ENCODE data around the gene CEMP1.

Gene CEMP1

DNA sequence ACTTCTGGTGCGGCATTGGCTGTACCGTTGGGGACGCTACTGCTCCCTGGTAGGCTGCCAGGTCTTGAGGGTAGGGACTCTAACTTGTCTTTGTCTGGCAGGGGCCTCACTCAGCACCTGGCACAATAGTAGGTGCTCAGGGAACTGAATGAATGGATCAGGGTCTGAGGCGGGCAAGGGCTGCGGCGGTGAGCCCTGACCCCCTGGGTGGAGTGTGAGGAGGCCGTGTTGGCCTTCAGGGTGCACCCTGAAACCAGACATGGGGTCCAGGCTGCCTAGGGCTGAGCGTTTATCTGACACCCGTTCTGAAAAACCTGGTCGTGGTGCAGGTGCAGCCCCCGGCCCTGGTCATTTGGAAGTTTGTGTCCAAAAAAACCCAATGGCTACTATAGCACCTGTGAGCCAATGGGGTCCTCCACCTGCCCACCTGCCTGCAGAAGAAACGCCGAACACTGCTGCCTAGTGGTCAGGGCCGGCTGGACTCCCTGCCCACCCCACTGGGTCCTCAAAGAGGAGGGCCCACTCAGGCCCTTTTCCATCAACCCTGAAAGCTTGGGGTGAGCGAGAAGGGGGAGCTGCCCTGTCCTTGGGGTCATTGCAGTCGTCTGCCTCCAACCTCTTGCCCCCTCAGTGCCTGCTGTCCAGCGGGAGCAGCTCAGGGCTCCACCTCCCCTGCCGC lies 22.3 kb downstream of the CEMP1 start:
- H3K4me2 ChIP-seq (ENCODE audit: low read length): no peak overlapping the region
- H3K9ac ChIP-seq: no peak overlapping the region
- H3K36me3 ChIP-seq (ENCODE audit: control insufficient read depth, insufficient read depth, low read length): no peaks in the 10 kb centered on the region
- no peak overlapping the region for H2AFZ ChIP-seq
- no peak overlapping the region for H3K4me3 ChIP-seq (ENCODE audit: low read depth, low read length)
- H3K27me3 ChIP-seq (ENCODE audit: control insufficient read depth, insufficient read depth, low read length): no peaks in the 10 kb centered on the region
- H3K79me2 ChIP-seq: no peaks in the 10 kb centered on the region
- peaks cover 18% of the 10 kb centered on the region for H3K4me1 ChIP-seq
- no peak overlapping the region for H3K27ac ChIP-seq
- TF ChIP-seq, protein P1, sequence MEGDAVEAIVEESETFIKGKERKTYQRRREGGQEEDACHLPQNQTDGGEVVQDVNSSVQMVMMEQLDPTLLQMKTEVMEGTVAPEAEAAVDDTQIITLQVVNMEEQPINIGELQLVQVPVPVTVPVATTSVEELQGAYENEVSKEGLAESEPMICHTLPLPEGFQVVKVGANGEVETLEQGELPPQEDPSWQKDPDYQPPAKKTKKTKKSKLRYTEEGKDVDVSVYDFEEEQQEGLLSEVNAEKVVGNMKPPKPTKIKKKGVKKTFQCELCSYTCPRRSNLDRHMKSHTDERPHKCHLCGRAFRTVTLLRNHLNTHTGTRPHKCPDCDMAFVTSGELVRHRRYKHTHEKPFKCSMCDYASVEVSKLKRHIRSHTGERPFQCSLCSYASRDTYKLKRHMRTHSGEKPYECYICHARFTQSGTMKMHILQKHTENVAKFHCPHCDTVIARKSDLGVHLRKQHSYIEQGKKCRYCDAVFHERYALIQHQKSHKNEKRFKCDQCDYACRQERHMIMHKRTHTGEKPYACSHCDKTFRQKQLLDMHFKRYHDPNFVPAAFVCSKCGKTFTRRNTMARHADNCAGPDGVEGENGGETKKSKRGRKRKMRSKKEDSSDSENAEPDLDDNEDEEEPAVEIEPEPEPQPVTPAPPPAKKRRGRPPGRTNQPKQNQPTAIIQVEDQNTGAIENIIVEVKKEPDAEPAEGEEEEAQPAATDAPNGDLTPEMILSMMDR (IDR thresholded peaks at IDR 0.05): no peak
- H3K9me3 ChIP-seq (ENCODE audit: control insufficient read depth, low read length): no peaks in the 10 kb centered on the region

- TF ChIP-seq, protein P1 (IDR thresholded peaks at IDR 0.05): no peak
- H3K4me2 ChIP-seq (ENCODE audit: low read length): no peak overlapping the region
- no peaks in the 10 kb centered on the region for H3K79me2 ChIP-seq
- H3K27ac ChIP-seq: no peak overlapping the region
- H3K36me3 ChIP-seq (ENCODE audit: control insufficient read depth, insufficient read depth, low read length): no peaks in the 10 kb centered on the region
- H3K4me1 ChIP-seq: peaks cover 12% of the 10 kb centered on the region
- H3K4me3 ChIP-seq (ENCODE audit: low read depth, low read length): no peak overlapping the region
- H2AFZ ChIP-seq: no peak overlapping the region
- no peaks in the 10 kb centered on the region for H3K27me3 ChIP-seq (ENCODE audit: control insufficient read depth, insufficient read depth, low read length)
- no peaks in the 10 kb centered on the region for H3K9me3 ChIP-seq (ENCODE audit: control insufficient read depth, low read length)
- no peak overlapping the region for H3K9ac ChIP-seq
Measured at GRCh38 chr16:2507665-2508064, 23.5 kb downstream of the CEMP1 start.

- Histone ChIP-seq H3K36me3 (ENCODE audit: control insufficient read depth, insufficient read depth, low read length) (no peaks in the 10 kb centered on the region), H3K79me2 (no peaks in the 10 kb centered on the region), H3K4me1 (peaks cover 7% of the 10 kb centered on the region), H3K9ac (no peak overlapping the region), H3K9me3 (ENCODE audit: control insufficient read depth, low read length) (no peaks in the 10 kb centered on the region), H3K4me2 (ENCODE audit: low read length) (no peak overlapping the region), H3K27me3 (ENCODE audit: control insufficient read depth, insufficient read depth, low read length) (no peaks in the 10 kb centered on the region), H3K4me3 (ENCODE audit: low read depth, low read length) (no peak overlapping the region), H3K27ac (no peak overlapping the region), H2AFZ (no peak overlapping the region)
- TF ChIP-seq, protein P1 (IDR thresholded peaks at IDR 0.05): no peak
Measured at GRCh38 chr16:2507052-2507659, 24.1 kb downstream of the CEMP1 start.

DNA sequence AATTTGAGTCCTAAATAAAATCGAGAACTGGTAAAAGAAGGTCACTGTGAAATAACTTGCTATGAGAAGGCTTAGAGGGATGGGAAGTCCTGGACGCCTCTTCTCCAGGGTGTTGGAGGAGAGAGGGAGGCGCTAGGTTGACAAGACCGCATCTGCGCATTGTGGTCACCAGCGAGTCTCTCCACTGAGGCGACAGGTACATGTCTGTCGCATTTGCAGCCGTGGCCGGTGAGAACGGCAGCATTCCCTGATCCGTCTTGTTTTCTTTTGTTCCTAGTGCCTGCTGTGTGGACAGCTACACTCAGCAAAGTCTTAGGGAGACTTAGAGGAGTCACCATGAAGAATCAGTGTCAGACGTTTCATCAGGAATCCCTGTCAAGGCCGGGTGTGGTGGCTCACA lies 25.5 kb downstream of the CEMP1 start:
- Histone ChIP-seq H3K4me2 (ENCODE audit: low read length) (no peak overlapping the region), H3K27me3 (ENCODE audit: control insufficient read depth, insufficient read depth, low read length) (no peaks in the 10 kb centered on the region), H3K4me1 (no peaks in the 10 kb centered on the region), H3K36me3 (ENCODE audit: control insufficient read depth, insufficient read depth, low read length) (no peaks in the 10 kb centered on the region), H3K27ac (no peak overlapping the region), H3K4me3 (ENCODE audit: low read depth, low read length) (no peak overlapping the region), H3K9ac (no peak overlapping the region), H3K79me2 (peaks cover 3% of the 10 kb centered on the region), H2AFZ (no peak overlapping the region), H3K9me3 (ENCODE audit: control insufficient read depth, low read length) (no peaks in the 10 kb centered on the region)
- TF ChIP-seq, protein P1 (IDR thresholded peaks at IDR 0.05): no peak

Measured in parathyroid adenoma (tissue), 2 donors.